NCI-H774 (cell line): ENCODE data around the gene CUL9.
"Not testable (repeated sequence)": the region's sequence is repeated elsewhere in the genome, so short reads cannot be mapped to it uniquely, and the experiment has no call there.

Experiments
- DNase-seq: peaks from one replicate; lab custom pipeline; 2025; lab: John Stamatoyannopoulos, UW

The CUL9 gene

GRCh38 chr6:43181942-43182860 is at the start of gene CUL9:
TSS of gene CUL9 (plus strand) at chr6:43182196. CDS start at chr6:43184311, 2,115 bp downstream.
- DNase-seq, result peak; percentile 78

DNA sequence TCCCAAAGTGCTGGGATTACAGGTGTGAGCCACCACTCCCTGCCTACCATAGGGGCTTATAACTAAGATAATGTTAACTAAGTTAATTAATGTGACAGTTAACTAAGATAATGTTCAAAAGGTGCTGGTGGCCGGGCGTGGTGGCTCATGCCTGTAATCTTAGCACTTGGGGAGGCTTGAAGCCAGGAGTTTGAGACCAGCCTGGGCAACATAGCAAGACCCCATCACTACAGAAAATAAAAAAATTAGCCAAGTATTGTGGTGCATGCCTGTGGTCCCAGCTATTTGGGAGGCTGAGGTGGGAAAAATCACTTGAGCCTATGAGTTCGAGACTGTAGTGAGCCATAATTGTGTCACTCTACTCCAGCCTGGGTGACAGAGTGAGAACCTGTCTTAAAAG is 43.7 kb upstream of the CUL9 start:
- no peak for DNase-seq

GRCh38 chr6:43139973-43140372 is 42.0 kb upstream of the CUL9 start:
- DNase-seq, result not testable (repeated sequence)

GRCh38 chr6:43141644-43142043 is 40.4 kb upstream of the CUL9 start:
- DNase-seq, result no peak

DNA sequence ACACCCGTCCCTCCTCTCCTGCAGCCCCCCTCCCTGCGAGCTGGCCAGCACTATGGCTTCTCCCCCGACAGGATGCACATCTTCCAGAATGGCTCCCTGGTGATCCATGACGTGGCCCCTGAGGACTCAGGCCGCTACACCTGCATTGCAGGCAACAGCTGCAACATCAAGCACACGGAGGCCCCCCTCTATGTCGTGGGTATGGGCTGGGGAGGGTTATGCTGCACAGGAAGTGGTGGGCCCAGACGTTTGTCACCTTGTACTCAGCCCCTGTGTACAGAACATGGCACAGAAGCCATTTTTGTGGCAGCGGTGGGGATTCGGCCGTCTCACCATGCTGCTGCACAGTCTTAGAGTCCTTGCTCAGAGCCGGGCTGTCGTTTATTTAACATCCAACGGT is 39.9 kb upstream of the CUL9 start:
- DNase-seq, result no peak

- peak; percentile 53 for DNase-seq
Observed at GRCh38 chr6:43143235-43144128, 38.5 kb upstream of the CUL9 start.

- no peak for DNase-seq
Observed at GRCh38 chr6:43144879-43145278, 37.1 kb upstream of the CUL9 start.

DNA sequence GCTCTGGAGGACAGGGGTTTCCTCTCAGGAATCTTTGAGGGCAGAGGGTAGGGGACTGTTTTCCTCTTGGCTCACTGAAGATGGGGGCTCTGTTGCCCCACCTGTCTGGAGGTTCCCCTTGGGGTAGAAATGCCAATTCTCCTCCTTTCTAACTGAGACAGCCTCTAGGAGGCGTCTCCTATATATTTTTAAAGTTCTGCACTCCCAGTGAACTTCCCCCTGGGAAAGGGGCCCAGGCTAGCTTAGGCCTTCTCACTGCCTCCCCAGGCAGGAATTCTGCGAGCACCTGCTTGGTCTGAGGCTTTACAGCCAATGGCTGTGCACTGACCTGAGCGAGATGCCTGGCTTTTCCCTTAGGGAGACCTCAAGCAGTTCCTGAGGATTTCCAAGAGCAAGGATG is 35.7 kb upstream of the CUL9 start:
- DNase-seq, result no peak

DNA sequence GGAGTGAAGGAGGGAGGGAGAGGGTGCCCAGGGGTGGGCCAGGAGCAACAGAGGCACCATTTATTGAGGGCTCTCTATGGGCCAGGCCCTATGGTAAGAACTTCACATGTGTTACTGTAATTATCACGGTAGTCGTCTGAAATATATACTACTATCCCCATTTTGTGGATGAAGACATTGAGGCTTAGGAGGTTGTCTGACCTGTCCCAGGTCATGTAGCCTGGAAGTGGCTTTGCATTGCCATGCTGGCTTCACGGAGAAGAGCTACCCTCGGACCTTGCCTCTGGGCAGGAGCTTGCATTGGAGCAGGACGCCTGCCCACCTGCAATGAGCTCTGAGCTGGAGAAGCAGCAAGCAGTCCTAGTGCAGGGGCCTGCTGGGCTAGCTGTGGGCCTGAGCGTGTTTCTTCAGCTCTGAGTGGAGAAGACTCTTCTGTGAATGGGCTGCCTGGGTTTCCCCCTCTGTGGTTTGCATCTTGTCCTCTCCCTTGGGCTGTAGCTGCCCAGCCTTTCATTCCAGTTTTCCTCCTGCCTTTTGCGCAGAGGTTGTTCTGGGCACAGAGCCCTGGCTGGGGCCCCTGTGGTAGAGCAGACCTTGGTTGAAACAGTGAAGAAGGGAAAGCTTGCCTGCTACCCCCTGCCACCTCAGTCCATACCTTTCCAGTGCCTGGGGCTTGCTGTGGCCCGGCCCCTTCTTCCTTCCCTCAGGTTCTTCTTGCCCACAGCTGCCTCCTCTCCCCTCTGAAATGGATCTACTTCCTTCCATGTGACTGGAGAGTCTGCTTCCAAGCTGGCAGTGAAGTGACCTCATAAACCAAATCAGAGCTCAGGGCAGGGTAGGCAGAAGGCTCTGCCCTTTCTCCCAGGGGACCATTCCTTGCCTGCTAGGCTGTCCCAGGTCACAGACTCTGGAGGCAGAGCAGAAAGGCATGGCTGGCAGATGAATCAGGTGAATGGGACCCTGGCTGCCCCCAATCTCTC is 35.0 kb upstream of the CUL9 start:
- no peak for DNase-seq

- DNase-seq, result no peak
Observed at GRCh38 chr6:43147691-43148477, 34.1 kb upstream of the CUL9 start.

- no peak for DNase-seq
Observed at GRCh38 chr6:43149265-43149664, 32.7 kb upstream of the CUL9 start.

DNA sequence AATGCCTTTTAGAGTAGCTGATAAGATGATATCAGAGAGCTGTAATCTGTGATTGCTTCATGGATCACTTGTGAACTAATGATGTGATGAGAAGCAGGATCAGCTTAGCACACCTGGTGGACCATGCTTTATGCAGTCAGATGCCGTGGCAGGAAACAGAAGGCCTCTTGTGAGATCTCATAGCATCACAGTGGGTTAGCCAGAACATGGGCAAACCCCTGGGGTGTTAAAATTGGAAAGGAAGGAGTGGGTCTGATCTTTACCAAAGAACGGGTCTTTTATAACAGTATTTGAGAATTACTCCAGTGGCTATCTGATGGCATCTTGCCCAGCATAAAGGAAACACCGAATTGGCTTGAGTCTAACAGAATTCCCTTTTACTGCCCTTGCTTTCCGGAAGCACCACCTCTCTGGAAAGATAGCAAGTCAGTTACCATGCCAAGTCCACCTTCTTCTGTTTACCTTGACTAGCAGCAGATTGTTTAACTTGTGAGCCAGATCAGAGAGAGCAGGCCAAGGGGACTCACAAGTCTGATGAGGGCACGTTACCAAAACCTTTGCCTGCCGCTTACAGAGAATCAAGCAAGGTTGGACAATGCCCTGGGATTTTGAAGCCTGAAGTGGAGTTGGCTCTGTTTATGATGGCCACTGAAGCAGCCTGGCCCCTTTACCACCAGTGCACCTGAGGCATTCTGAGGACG is 31.8 kb upstream of the CUL9 start:
- DNase-seq, result no peak

DNA sequence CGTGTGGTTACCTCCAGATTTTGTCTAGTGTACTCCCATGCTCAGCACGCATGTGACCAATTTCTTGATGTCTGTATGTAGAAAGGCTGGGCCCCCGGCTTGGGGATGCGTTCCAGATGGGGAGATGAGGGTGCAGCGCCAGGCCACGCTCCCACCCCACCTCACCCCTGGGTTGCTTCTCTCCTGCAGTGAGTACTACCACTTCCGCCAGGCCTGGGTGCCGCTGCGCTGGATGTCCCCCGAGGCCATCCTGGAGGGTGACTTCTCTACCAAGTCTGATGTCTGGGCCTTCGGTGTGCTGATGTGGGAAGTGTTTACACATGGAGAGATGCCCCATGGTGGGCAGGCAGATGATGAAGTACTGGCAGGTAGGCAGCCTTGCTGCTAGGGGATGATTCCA is 22.4 kb upstream of the CUL9 start:
- no peak for DNase-seq

- no peak for DNase-seq
Observed at GRCh38 chr6:43163899-43164298, 18.1 kb upstream of the CUL9 start.

- peak; percentile 69 for DNase-seq
Observed at GRCh38 chr6:43170417-43170930, 11.5 kb upstream of the CUL9 start.

DNA sequence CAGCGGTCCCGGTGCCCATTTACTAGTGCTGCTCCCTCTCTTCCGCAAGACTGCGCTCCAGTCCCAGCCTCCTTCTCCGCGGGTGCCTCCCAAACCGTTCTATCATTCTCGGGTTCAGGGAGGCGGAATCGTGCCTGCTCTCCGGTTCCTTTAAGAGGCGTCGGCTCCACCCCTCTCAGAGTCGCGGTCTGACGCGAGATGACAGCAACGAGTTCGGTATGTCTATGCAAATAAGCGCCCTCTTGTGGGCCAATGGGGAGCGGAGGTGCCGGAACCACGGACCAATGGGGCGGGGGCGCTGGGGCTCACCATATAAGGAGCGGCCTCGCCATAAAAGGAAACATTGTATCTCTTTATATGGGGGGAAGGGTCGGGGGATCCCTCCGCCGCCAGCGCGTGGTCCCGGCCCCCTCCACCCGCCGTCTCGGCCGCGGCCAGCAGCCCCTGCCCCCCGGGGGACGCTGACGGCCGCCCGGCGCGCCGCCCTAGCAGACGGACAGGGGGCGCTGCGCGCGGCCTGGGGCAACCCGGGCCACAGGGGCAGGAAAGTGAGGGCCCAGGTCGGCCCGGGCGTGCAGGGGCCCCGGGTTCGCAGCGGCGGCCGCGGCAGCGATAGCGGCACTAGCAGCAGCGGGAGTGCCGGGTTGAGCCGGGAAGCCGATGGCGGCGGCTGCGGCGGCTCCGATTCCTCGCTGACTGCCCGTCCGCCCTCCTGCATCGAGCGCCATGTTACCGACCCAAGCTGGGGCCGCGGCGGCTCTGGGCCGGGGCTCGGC is 10.9 kb upstream of the CUL9 start, which contains the start of gene SRF:
Gene SRF (plus strand): TSS at position 339 of the 776 bp plus-strand sequence. CDS start 388 bp downstream, at position 727.
- peak; percentile 97 for DNase-seq

DNA sequence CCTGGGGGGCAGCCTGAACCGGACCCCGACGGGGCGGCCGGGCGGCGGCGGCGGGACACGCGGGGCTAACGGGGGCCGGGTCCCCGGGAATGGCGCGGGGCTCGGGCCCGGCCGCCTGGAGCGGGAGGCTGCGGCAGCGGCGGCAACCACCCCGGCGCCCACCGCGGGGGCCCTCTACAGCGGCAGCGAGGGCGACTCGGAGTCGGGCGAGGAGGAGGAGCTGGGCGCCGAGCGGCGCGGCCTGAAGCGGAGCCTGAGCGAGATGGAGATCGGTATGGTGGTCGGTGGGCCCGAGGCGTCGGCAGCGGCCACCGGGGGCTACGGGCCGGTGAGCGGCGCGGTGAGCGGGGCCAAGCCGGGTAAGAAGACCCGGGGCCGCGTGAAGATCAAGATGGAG is 10.3 kb upstream of the CUL9 start:
- no peak for DNase-seq

GRCh38 chr6:43172104-43173007 is 9.6 kb upstream of the CUL9 start:
- no peak for DNase-seq
